Fibroblast of lung (primary cell): ENCODE data around the gene IL21R.

Experiments used
- CTCF ChIP-seq, 2 donors: IDR thresholded peaks in 1 of 2; conservative IDR thresholded peaks in 1 of 2; 1 replicate in 1 of 2; 2 replicates in 1 of 2; pipeline ENCODE4 v1.5.1; 2011 to 2012; ENCODE audit warnings: low read length in 2 of 2, control low read depth in 1 of 2, inconsistent platforms in 1 of 2, low read depth in 1 of 2, mild to moderate bottlenecking in 1 of 2
- EZH2 ChIP-seq: IDR thresholded peaks from 2 replicates; pipeline ENCODE4 v1.5.1; 2012; ENCODE audit warnings: low read length, control low read depth, mild to moderate bottlenecking; ENCODE audit errors: missing control alignments

GRCh38 chr16:27402964-27403600 is 1.1 kb downstream of the IL21R start:
- no peak for TF ChIP-seq CTCF (conservative IDR thresholded peaks at IDR 0.05 in 1 of 2, IDR thresholded peaks at IDR 0.05 in 1 of 2; ENCODE audit: low read depth in 1 of 2, low read length in 2 of 2)
- TF ChIP-seq EZH2, result peak; percentile 25
